Omental fat pad (tissue), 4 donors: ENCODE results near the gene TNFSF10. TPM values are rescaled to one million over a fixed set of nuclear protein-coding genes. Genes with fewer than 3 reads are reported as not detected.

Source experiments
- ATAC-seq: fragments of 150-250 bp; one replicate; pipeline ENCODE4 v1.9.1; 2016; ENCODE audit warnings: mild to moderate bottlenecking, moderate library complexity; ENCODE audit not compliant: low FRiP score
- DNase-seq: peaks from one replicate; pipeline ENCODE4 v3.0.0-alpha.2; 2019; ENCODE audit warnings: low spot score
- total RNA-seq, 4 donors: library from RNA; depleted of rRNA; stranded (reverse); fragments of >200 nt; gene quantifications; one replicate each; pipeline ENCODE4 v1.1.0, GENCODE V29; 2016
- TF ChIP-seq, protein P1 (sequence below), 3 donors: fragments of 450-650 bp; IDR thresholded peaks; one replicate each; pipeline ENCODE4 v1.5.1; 2016 to 2017; ENCODE audit warnings: antibody characterized with exemption in 3 of 3, mild to moderate bottlenecking in 3 of 3, moderate library complexity in 2 of 3

Gene TNFSF10
- total RNA-seq, 4 donors from 2014 or later: 23.8 to 220 (median 121) TPM

DNA sequence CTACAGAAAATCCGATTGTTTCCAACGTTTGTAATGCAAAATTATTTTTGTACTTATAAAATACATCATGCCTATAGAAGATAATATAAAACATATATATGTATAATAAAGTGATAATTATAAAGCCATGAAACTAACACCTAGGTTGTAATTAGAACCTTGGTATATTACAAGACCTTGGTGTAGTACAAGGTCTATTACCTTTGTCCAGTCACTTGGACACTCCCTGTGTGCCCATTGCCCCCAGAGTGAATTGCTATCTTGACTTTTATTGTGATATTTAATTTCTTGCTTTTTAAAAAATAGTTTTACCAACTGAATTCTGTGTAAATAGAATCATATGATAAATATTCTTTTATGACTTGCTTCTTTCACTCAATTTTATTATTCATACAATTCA, 20.7 kb upstream of the TNFSF10 start:
- no peak for DNase-seq
- TF ChIP-seq, protein P1, sequence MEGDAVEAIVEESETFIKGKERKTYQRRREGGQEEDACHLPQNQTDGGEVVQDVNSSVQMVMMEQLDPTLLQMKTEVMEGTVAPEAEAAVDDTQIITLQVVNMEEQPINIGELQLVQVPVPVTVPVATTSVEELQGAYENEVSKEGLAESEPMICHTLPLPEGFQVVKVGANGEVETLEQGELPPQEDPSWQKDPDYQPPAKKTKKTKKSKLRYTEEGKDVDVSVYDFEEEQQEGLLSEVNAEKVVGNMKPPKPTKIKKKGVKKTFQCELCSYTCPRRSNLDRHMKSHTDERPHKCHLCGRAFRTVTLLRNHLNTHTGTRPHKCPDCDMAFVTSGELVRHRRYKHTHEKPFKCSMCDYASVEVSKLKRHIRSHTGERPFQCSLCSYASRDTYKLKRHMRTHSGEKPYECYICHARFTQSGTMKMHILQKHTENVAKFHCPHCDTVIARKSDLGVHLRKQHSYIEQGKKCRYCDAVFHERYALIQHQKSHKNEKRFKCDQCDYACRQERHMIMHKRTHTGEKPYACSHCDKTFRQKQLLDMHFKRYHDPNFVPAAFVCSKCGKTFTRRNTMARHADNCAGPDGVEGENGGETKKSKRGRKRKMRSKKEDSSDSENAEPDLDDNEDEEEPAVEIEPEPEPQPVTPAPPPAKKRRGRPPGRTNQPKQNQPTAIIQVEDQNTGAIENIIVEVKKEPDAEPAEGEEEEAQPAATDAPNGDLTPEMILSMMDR (IDR thresholded peaks at IDR 0.05): no peak
- no peak for ATAC-seq

DNA sequence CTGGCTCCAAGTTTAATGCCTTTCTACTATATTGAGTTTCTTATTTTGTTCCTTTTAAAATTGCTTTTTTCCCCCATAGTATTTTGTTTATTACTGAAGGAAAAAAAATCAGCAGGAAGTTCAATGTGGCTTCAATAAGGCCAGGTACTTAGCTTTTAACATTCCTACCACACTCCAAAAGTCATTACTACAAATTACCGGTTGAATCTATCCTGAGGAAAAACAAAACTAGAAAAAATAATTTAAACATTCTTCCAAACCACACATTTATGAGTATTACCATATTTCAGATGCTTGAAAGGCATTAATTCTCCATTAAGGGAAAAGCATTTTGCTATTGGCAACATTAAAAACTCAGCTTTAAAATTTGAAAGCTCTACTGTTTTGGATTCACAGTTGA, 20.2 kb upstream of the TNFSF10 start:
- DNase-seq (no peak), ATAC-seq (no peak)
- TF ChIP-seq, protein P1 (IDR thresholded peaks at IDR 0.05): no peak

DNA sequence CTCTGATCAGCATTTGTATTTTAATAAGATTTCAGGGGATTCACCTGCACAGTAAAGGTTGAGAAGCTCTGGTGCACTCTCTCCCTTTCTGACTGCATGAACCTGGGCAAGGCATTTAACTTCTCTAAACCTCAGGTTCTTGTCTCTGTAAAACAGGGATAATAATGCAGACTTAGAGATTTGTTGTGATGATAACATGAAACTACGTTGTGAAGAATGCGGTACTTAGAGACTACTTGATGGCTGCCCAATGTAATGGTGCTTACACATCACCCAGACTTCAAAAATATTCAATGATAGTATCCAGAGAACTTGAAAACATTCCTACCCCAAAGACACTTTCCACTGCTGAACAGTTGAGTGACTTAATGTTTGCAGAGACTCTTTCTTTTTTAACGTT, 19.8 kb upstream of the TNFSF10 start:
- DNase-seq (no peak), ATAC-seq (no peak)
- TF ChIP-seq, protein P1 (IDR thresholded peaks at IDR 0.05): no peak

DNA sequence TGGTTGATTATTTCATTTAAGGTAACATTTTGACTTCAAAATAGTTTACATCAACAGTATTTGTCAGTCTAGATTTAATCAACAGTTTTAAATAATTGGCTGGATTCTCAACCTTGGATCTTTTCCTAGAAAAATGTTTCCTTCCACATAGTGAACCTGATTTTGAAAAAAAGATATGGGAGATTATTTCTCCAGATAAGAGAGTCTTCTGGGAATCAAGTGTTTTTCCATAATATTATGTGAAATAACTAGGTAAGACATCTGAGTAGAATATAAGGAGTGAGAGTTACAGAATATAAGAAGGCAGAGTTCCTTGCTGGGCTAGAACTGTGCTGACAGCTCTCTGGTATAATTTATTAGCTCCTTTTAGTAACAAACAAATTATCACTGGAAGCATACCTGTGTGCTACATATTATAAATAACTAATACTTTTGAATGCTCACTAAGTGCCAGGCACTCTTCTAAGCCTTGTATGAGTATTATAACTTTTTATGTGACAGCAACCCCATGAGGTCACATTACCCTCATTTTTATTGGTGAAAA, 18.8 kb upstream of the TNFSF10 start:
- TF ChIP-seq, protein P1 (IDR thresholded peaks at IDR 0.05): no peak
- DNase-seq (no peak), ATAC-seq (no peak)

DNA sequence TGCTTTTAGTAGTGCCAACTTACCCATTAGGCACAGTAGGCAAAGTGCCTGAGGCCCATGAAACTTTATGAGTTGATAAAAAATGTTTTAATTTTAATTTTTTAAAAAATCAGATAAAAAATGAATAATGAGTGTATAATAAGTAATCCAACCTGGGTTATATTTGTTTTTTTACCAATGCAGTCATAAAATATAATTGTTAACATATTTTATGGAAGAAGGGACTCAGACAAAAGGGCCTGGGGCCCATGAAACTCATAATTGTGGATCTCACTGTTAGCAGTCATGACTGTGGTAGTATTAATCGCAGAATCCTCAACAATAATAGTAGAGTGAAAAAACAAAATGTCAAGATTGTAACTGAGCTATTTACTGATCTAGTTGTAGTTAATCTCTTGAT, 16.8 kb upstream of the TNFSF10 start:
- DNase-seq (no peak), ATAC-seq (no peak)
- TF ChIP-seq, protein P1 (IDR thresholded peaks at IDR 0.05): no peak

DNA sequence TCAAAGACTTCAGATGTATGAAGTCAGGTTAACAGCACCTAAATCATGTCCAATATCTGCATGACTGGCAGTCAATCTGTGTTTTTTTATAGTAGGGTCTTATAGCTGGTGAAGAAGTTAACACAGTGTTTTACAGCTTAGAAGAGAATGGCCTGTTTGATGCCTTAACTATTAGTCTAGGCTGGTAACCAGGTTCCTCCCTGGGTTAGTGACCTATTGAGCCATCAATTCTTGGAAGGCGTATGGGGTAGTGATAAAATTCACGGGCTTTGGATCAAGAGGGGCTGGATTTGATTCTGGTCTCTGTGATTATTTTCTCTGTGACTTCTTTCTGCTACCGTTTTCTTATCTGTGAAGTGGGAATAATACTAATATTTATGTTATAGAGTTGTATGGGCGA, 16.0 kb upstream of the TNFSF10 start:
- no peak for DNase-seq
- TF ChIP-seq, protein P1 (IDR thresholded peaks at IDR 0.05): no peak
- ATAC-seq: no peak

DNA sequence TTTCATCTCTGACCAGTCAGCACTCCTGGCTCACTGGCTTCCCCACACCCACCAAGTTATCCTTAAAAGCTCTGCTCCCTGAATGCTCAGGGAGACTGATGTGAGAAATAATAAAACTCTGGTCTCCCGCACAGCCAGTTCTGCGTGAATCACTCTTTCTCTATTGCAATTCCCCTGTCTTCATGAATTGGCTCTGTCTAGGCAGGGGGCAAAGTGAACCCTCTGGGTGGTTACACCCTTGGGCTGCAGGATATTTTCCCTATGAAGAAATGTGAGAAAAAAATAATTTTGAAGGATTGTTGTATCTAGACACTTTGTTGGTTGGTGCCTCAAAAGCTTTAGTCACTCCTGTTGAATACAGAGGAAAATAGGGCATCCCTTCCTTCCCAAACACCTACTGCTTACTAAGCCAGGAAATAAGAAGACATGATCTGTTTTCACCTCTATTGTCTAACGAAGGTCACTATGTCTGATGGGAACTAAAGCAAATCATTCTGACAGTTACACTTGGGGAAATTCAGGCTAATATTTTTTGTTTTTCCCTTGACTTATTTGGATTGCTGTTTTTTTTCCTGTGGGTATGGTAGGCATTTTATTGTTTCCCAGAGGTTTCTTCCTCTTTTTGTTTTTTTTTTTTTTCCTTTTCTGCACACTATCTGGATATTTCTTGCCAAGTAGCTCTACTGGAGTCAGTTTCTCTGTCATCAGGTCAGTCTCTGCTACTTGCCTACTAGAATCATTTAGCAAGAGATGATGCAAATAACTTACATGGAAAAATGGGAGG, 15.3 kb upstream of the TNFSF10 start:
- ATAC-seq (no peak), DNase-seq (no peak)

More for the DNA sequence above, 15.3 kb upstream of the TNFSF10 start:
- TF ChIP-seq, protein P1 (IDR thresholded peaks at IDR 0.05): no peak
